DOHH2 (cell line): ENCODE measurements around the gene CDPF1.

ENCODE experiments used
- H3F3A ChIP-seq: fragments of 200-600 bp; sonication (generic), shearing (Covaris generic); 2 replicates; pipeline ENCODE4 v1.6.0; 2016; ENCODE audit warnings: antibody characterized with exemption, mild to moderate bottlenecking; ENCODE audit not compliant: control insufficient read depth, insufficient read depth
- H3K27ac ChIP-seq: fragments of 200-600 bp; sonication (generic); 2 replicates; pipeline ENCODE4 v1.5.1; 2014; ENCODE audit warnings: low read depth, mild to moderate bottlenecking, low read length, moderate library complexity
- H3K27me3 ChIP-seq: fragments of 200-600 bp; sonication (generic); 2 replicates; pipeline ENCODE4 v1.6.1; 2014; ENCODE audit warnings: mild to moderate bottlenecking, low read length, mixed read lengths; ENCODE audit not compliant: control insufficient read depth
- H3K36me3 ChIP-seq: fragments of 200-600 bp; sonication (generic); 2 replicates; pipeline ENCODE4 v1.6.1; 2014; ENCODE audit warnings: mild to moderate bottlenecking, low read length, moderate library complexity, mixed read lengths; ENCODE audit not compliant: control insufficient read depth
- H3K4me1 ChIP-seq: fragments of 200-600 bp; sonication (generic); 2 replicates; pipeline ENCODE4 v1.6.1; 2014; ENCODE audit warnings: mild to moderate bottlenecking, low read length, mixed read lengths; ENCODE audit not compliant: control insufficient read depth
- H3K4me2 ChIP-seq: fragments of 200-600 bp; sonication (generic); 2 replicates; pipeline ENCODE4 v1.6.0; 2014; ENCODE audit warnings: mild to moderate bottlenecking, low read length, moderate library complexity
- H3K4me3 ChIP-seq: fragments of 200-600 bp; sonication (generic); 2 replicates; pipeline ENCODE4 v1.5.1; 2014; ENCODE audit warnings: mild to moderate bottlenecking, low read length, mixed read lengths
- H3K79me2 ChIP-seq: fragments of 200-600 bp; sonication (generic); 2 replicates; pipeline ENCODE4 v1.6.1; 2014; ENCODE audit warnings: mild to moderate bottlenecking, low read length, mixed read lengths; ENCODE audit not compliant: control insufficient read depth
- H3K9me2 ChIP-seq: fragments of 200-600 bp; sonication (generic); replicated peaks from 2 replicates; pipeline ENCODE4 v1.6.1; 2014; ENCODE audit warnings: mild to moderate bottlenecking, low read length, mixed read lengths; ENCODE audit not compliant: control insufficient read depth
- H3K9me3 ChIP-seq: fragments of 200-600 bp; sonication (generic); 2 replicates; pipeline ENCODE4 v1.6.1; 2014; ENCODE audit warnings: antibody characterized with exemption, low read length, mixed read lengths; ENCODE audit not compliant: control insufficient read depth, insufficient read depth
- H4K20me1 ChIP-seq: fragments of 200-600 bp; sonication (generic); 2 replicates; pipeline ENCODE4 v1.6.0; 2014; ENCODE audit warnings: low read depth, mild to moderate bottlenecking, antibody characterized with exemption, low read length, moderate library complexity; ENCODE audit not compliant: control insufficient read depth, insufficient read depth
- EZH2phosphoT487 ChIP-seq: fragments of 200-600 bp; sonication (generic); IDR thresholded peaks from 2 replicates; pipeline ENCODE4 v1.6.1; 2017; ENCODE audit warnings: borderline replicate concordance, mild to moderate bottlenecking, antibody characterized with exemption, low read length, moderate library complexity, mixed read lengths
- TF ChIP-seq, protein P1 (sequence below): fragments of 200-600 bp; sonication (generic); IDR thresholded peaks from one replicate; pipeline ENCODE4 v1.5.1; 2014; ENCODE audit warnings: antibody characterized with exemption, mild to moderate bottlenecking, low read depth, low read length; ENCODE audit not compliant: poor library complexity, severe bottlenecking

CDPF1 gene

DNA sequence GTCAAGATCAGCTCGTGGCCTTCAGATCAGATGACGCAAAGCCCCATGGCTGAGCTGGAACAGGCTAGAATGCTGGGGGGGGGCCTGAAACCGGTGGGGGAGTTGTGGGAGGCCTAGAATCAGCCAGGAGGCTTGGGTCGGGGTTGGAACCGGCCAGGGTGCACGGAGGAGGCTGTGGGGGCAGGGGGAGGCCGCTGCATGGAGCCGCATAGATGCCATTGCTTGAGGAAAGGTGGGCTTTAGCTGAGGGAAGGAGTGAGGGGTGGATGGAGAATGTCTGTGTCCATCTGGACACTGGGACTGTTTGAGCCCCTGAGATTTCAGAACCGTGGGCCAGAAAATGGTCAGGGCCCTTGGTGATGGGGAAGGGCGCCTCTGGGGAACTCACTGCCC is 25.2 kb downstream of the CDPF1 start:
- no peaks in the 10 kb centered on the region for H3K27me3 ChIP-seq
- 0 out of 2 replicates have a peak, but pooled peaks cover 5% of the 10 kb centered on the region for H3K4me1 ChIP-seq
- no peaks in the 10 kb centered on the region for H4K20me1 ChIP-seq
- TF ChIP-seq EZH2phosphoT487: no peak
- TF ChIP-seq, protein P1, sequence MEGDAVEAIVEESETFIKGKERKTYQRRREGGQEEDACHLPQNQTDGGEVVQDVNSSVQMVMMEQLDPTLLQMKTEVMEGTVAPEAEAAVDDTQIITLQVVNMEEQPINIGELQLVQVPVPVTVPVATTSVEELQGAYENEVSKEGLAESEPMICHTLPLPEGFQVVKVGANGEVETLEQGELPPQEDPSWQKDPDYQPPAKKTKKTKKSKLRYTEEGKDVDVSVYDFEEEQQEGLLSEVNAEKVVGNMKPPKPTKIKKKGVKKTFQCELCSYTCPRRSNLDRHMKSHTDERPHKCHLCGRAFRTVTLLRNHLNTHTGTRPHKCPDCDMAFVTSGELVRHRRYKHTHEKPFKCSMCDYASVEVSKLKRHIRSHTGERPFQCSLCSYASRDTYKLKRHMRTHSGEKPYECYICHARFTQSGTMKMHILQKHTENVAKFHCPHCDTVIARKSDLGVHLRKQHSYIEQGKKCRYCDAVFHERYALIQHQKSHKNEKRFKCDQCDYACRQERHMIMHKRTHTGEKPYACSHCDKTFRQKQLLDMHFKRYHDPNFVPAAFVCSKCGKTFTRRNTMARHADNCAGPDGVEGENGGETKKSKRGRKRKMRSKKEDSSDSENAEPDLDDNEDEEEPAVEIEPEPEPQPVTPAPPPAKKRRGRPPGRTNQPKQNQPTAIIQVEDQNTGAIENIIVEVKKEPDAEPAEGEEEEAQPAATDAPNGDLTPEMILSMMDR: no peak
- no peaks in the 10 kb centered on the region for H3K79me2 ChIP-seq
- H3K9me3 ChIP-seq: no peaks in the 10 kb centered on the region
- no peak overlapping the region for H3K27ac ChIP-seq
- H3K4me3 ChIP-seq: no peak overlapping the region
- no peaks in the 10 kb centered on the region for H3K9me2 ChIP-seq
- no peaks in the 10 kb centered on the region for H3F3A ChIP-seq
- H3K4me2 ChIP-seq: no peak overlapping the region
- H3K36me3 ChIP-seq: no peaks in the 10 kb centered on the region

DNA sequence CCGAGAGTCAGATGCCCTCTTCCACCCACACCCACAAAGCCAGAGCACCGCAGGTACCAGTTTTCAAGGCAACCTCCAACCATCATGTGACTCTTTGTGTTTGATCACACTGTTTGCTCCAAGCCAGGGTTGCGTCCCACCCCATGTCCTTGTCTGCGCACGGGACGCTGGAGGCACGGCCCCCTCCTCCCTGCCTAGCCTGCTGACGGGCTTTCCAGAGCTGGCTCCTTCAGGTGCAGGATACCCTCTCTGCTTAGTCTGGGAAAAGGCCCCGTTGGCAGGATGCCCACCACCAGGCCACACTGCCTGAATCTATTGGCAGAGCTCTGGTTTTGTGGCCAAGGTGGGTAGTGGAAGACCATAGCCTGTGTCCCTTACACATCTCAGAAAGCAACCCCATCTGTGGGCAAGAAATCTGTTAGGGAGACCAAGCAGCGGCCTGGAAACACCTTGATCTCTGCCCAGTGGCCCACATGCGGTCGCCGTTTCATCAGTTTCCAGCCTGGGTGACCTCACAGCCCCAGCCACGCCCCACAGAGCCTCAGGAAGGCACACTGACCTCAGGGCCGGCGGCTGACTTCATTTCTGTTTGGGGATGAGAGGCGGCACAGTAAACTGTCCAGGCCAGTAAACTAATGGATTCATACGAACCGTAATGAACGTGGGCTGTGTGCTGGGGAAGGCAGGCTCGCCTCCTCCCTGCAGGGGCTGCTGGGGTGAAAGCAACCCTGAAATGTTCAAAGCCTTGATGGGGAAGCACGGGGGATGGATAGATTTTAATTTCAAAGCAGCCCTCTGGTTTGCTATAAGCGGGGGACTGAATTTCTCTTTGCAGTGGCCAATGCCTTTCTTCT is 25.8 kb downstream of the CDPF1 start:
- no peaks in the 10 kb centered on the region for H3F3A ChIP-seq
- H3K9me3 ChIP-seq: no peaks in the 10 kb centered on the region
- no peak overlapping the region for H3K27ac ChIP-seq
- H4K20me1 ChIP-seq: no peaks in the 10 kb centered on the region
- no peaks in the 10 kb centered on the region for H3K27me3 ChIP-seq
- H3K79me2 ChIP-seq: no peaks in the 10 kb centered on the region
- H3K9me2 ChIP-seq: no peaks in the 10 kb centered on the region
- 0 out of 2 replicates have a peak, but pooled peaks cover 5% of the 10 kb centered on the region for H3K4me1 ChIP-seq
- H3K4me3 ChIP-seq: no peak overlapping the region
- TF ChIP-seq, protein P1: no peak
- TF ChIP-seq EZH2phosphoT487: no peak
- H3K4me2 ChIP-seq: no peak overlapping the region
- no peaks in the 10 kb centered on the region for H3K36me3 ChIP-seq

DNA sequence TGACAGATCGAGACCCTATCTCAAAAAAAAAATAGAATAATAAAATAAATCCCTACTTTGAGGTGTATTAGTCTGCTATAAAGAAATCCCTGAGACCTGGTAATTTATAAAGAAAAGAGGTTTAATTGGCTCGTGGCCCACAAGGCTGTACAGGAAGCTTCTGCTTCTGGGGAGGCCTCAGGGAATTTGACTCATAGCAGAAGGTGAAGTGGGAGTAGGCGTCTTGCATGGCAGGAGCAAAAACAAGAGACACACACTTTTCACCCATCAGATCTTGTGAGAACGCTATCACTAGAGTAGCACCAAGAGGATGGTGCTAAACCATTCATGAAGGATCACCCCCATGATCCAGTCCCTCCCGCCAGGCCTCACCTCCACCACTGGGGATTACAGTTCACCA is 29.2 kb downstream of the CDPF1 start:
- H3K4me1 ChIP-seq: no peaks in the 10 kb centered on the region
- TF ChIP-seq, protein P1: no peak
- TF ChIP-seq EZH2phosphoT487: no peak
- H3K9me2 ChIP-seq: no peaks in the 10 kb centered on the region
- H3K4me2 ChIP-seq: no peak overlapping the region
- no peaks in the 10 kb centered on the region for H3F3A ChIP-seq
- H3K4me3 ChIP-seq: no peak overlapping the region
- no peaks in the 10 kb centered on the region for H3K9me3 ChIP-seq
- H3K36me3 ChIP-seq: no peaks in the 10 kb centered on the region
- no peak overlapping the region for H3K27ac ChIP-seq
- no peaks in the 10 kb centered on the region for H4K20me1 ChIP-seq
- no peaks in the 10 kb centered on the region for H3K79me2 ChIP-seq
- H3K27me3 ChIP-seq: no peaks in the 10 kb centered on the region
